H9 (cell line): ENCODE results near the gene STX16. TPM values are rescaled to one million over a fixed set of nuclear protein-coding genes. Genes with fewer than 3 reads are reported as not detected.

ENCODE experiments used
- DNase-seq: peaks from one replicate; pipeline ENCODE4 v3.0.0-alpha.2; 2017
- H2AFZ ChIP-seq: one replicate; pipeline ENCODE4 v1.6.1; 2013; ENCODE audit warnings: mild to moderate bottlenecking, low read length, control low read depth, moderate library complexity
- H2AK5ac ChIP-seq: 2 replicates; pipeline ENCODE4 v1.6.1; 2013; ENCODE audit warnings: low read length, control low read depth, mixed read lengths; ENCODE audit not compliant: insufficient read length
- H2BK120ac ChIP-seq: one replicate; pipeline ENCODE4 v1.6.1; 2013; ENCODE audit warnings: low read depth, mild to moderate bottlenecking, low read length, control low read depth, inconsistent platforms; ENCODE audit not compliant: poor library complexity, severe bottlenecking
- H2BK12ac ChIP-seq: 2 replicates; pipeline ENCODE4 v1.6.1; 2013; ENCODE audit warnings: low read length, control low read depth, mixed read lengths, low read depth; ENCODE audit not compliant: insufficient read length
- H2BK15ac ChIP-seq: 2 replicates; pipeline ENCODE4 v1.6.1; 2013; ENCODE audit warnings: low read depth, low read length, control low read depth
- H2BK20ac ChIP-seq: one replicate; pipeline ENCODE4 v1.6.1; 2013; ENCODE audit warnings: low read depth, mild to moderate bottlenecking, low read length, control low read depth, inconsistent platforms; ENCODE audit not compliant: poor library complexity, severe bottlenecking
- H2BK5ac ChIP-seq: 2 replicates; pipeline ENCODE4 v1.6.1; 2013; ENCODE audit warnings: low read length, control low read depth, mixed read lengths; ENCODE audit not compliant: insufficient read length
- H3K14ac ChIP-seq: 2 replicates; pipeline ENCODE4 v1.6.1; 2013; ENCODE audit warnings: low read length, control low read depth; ENCODE audit not compliant: insufficient read depth
- H3K18ac ChIP-seq: 2 replicates; pipeline ENCODE4 v1.6.1; 2013; ENCODE audit warnings: low read depth, mild to moderate bottlenecking, mixed read lengths, low read length, control low read depth; ENCODE audit not compliant: insufficient read length
- H3K23ac ChIP-seq: 2 replicates; pipeline ENCODE4 v1.6.1; 2013; ENCODE audit warnings: low read length, control low read depth, mixed read lengths, low read depth; ENCODE audit not compliant: insufficient read length
- H3K23me2 ChIP-seq: 2 replicates; pipeline ENCODE4 v1.6.1; 2013; ENCODE audit warnings: low read depth, mild to moderate bottlenecking, mixed read lengths, low read length, control low read depth; ENCODE audit not compliant: insufficient read length, poor library complexity, severe bottlenecking
- H3K27ac ChIP-seq: 2 replicates; pipeline ENCODE4 v1.5.1; 2013; ENCODE audit warnings: low read length, control low read depth, mixed read lengths, low read depth; ENCODE audit not compliant: insufficient read length
- H3K27me3 ChIP-seq: 2 replicates; pipeline ENCODE4 v1.6.1; 2013; ENCODE audit warnings: low read length, control low read depth, inconsistent platforms; ENCODE audit not compliant: insufficient read depth
- H3K4ac ChIP-seq: 2 replicates; pipeline ENCODE4 v1.6.1; 2013; ENCODE audit warnings: low read depth, mild to moderate bottlenecking, control low read depth, inconsistent platforms, low read length, moderate library complexity
- H3K4me1 ChIP-seq: 2 replicates; pipeline ENCODE4 v1.6.1; 2013; ENCODE audit warnings: low read length, control low read depth, inconsistent platforms; ENCODE audit not compliant: insufficient read depth
- H3K4me2 ChIP-seq: 2 replicates; pipeline ENCODE4 v1.6.1; 2013; ENCODE audit warnings: low read length, control low read depth, mixed read lengths; ENCODE audit not compliant: insufficient read length, insufficient read depth
- H3K56ac ChIP-seq: 2 replicates; pipeline ENCODE4 v1.6.1; 2013; ENCODE audit warnings: low read depth, mild to moderate bottlenecking, mixed read lengths, low read length, control low read depth; ENCODE audit not compliant: insufficient read length
- H3K79me1 ChIP-seq: 2 replicates; pipeline ENCODE4 v1.6.1; 2013; ENCODE audit warnings: low read depth, mild to moderate bottlenecking, moderate library complexity, low read length, control low read depth, inconsistent platforms; ENCODE audit not compliant: insufficient read depth, poor library complexity, severe bottlenecking
- H3K79me2 ChIP-seq: 2 replicates; pipeline ENCODE4 v1.6.1; 2013; ENCODE audit warnings: low read length, control low read depth, inconsistent platforms; ENCODE audit not compliant: insufficient read depth
- H3K9ac ChIP-seq: 2 replicates; pipeline ENCODE4 v1.6.1; 2013; ENCODE audit warnings: low read length, control low read depth, mixed read lengths; ENCODE audit not compliant: insufficient read length; ENCODE audit errors: extremely low read depth
- H3K9me3 ChIP-seq: one replicate; pipeline ENCODE4 v1.6.1; 2013; ENCODE audit warnings: low read depth, low read length, inconsistent platforms; ENCODE audit not compliant: control insufficient read depth
- H3T11ph ChIP-seq: one replicate; pipeline ENCODE4 v1.6.1; 2013; ENCODE audit warnings: mild to moderate bottlenecking, low read length, control low read depth, inconsistent platforms
- H4K20me1 ChIP-seq: one replicate; pipeline ENCODE4 v1.6.1; 2013; ENCODE audit not compliant: control insufficient read depth, insufficient read length, insufficient read depth
- H4K5ac ChIP-seq: 2 replicates; pipeline ENCODE4 v1.6.1; 2013; ENCODE audit warnings: low read depth, mild to moderate bottlenecking, mixed read lengths, low read length, control low read depth; ENCODE audit not compliant: insufficient read length
- H4K8ac ChIP-seq: replicated peaks from 2 replicates; pipeline ENCODE4 v1.6.1; 2013; ENCODE audit warnings: low read length, control low read depth, mixed read lengths, low read depth; ENCODE audit not compliant: insufficient read length
- H4K91ac ChIP-seq: 2 replicates; pipeline ENCODE4 v1.6.1; 2013; ENCODE audit warnings: low read depth, mild to moderate bottlenecking, moderate library complexity, mixed read lengths, low read length, control low read depth; ENCODE audit not compliant: insufficient read length
- H3K27ac Mint-ChIP-seq, 3 experiments: 2 replicates in 2 of 3; 3 replicates in 1 of 3; pipeline ENCODE4 v1.8.0; 2020 to 2021; ENCODE audit warnings: mixed read lengths in 3 of 3, mild to moderate bottlenecking in 1 of 3, moderate library complexity in 1 of 3
- H3K27me3 Mint-ChIP-seq: 2 replicates; pipeline ENCODE4 v1.8.0; 2021; ENCODE audit warnings: low read depth, mild to moderate bottlenecking, moderate library complexity, mixed read lengths
- H3K36me3 Mint-ChIP-seq, 3 experiments: 2 replicates in 2 of 3; 3 replicates in 1 of 3; pipeline ENCODE4 v1.8.0; 2020 to 2021; ENCODE audit warnings: low read depth in 3 of 3, mixed read lengths in 3 of 3; ENCODE audit not compliant: insufficient read depth in 1 of 3
- H3K4me1 Mint-ChIP-seq, 2 experiments: 2 replicates each; pipeline ENCODE4 v1.8.0; 2020; ENCODE audit warnings: mixed read lengths in 2 of 2
- H3K4me3 Mint-ChIP-seq, 2 experiments: 2 replicates in 1 of 2; 3 replicates in 1 of 2; pipeline ENCODE4 v1.8.0; 2020 to 2021; ENCODE audit warnings: mild to moderate bottlenecking in 2 of 2, mixed read lengths in 2 of 2, moderate library complexity in 1 of 2
- H3K9me3 Mint-ChIP-seq, 2 experiments: 2 replicates in 1 of 2; 3 replicates in 1 of 2; pipeline ENCODE4 v1.8.0; 2020; ENCODE audit warnings: mild to moderate bottlenecking in 2 of 2, mixed read lengths in 2 of 2, moderate library complexity in 1 of 2
- CTCF ChIP-seq: fragments of 200-600 bp; sonication (generic); conservative IDR thresholded peaks from 3 replicates; pipeline ENCODE4 v1.8.0; 2021; ENCODE audit warnings: antibody characterized with exemption, mild to moderate bottlenecking
- WGBS: extraction: QIAGEN DNeasy Blood & Tissue Kit; methylation state at CpG from one replicate; pipeline ENCODE4 v1.1.7; 2013; ENCODE audit warnings: missing lambda C conversion rate, low lambda C conversion rate, mixed read lengths; ENCODE audit not compliant: insufficient read length; ENCODE audit errors: extremely low coverage; 5-methylcytosine and 5-hydroxymethylcytosine counted together
- total RNA-seq: library from RNA; stranded (reverse); gene quantifications from 2 replicates; pipeline ENCODE4 v1.2.1, GENCODE V29; 2021

The STX16 gene
- total RNA-seq, 1 experiment from 2014 or later: 87.8 TPM

- Histone ChIP-seq H3T11ph (no peak overlapping the region), H3K14ac (no peak overlapping the region), H3K79me1 (no peaks in the 10 kb centered on the region), H2AK5ac (no peak overlapping the region), H2BK120ac (no peak overlapping the region), H4K5ac (no peak overlapping the region), H2BK12ac (no peak overlapping the region), H3K23ac (no peak overlapping the region), H3K4me2 (no peak overlapping the region), H3K9me3 (no peaks in the 10 kb centered on the region), H3K23me2 (no peaks in the 10 kb centered on the region), H3K4me1 (peaks cover 3% of the 10 kb centered on the region), H4K8ac (no peak overlapping the region), H2BK20ac (no peak overlapping the region), H2BK15ac (no peak overlapping the region), H3K18ac (no peak overlapping the region), H4K20me1 (no peaks in the 10 kb centered on the region), H3K9ac (no peak overlapping the region), H3K27me3 (no peaks in the 10 kb centered on the region), H4K91ac (no peak overlapping the region), H3K56ac (no peak overlapping the region), H3K79me2 (no peaks in the 10 kb centered on the region), H3K4ac (no peak overlapping the region), H2BK5ac (no peak overlapping the region), H3K27ac (no peak overlapping the region), H2AFZ (no peak overlapping the region)
- WGBS: no CpG with 5 or more reads among the region's 17 CpGs
- H3K9me3 Mint-ChIP-seq: no peaks in the 10 kb centered on the region
- no peak for TF ChIP-seq CTCF
- H3K4me1 Mint-ChIP-seq: peaks cover 36 to 37% of the 10 kb centered on the region in 2 experiments
- no peak for DNase-seq
- peak overlapping the region; percentile 66 to 94 (median 92); a peak in 6 of 7 replicates for H3K27ac Mint-ChIP-seq
- H3K4me3 Mint-ChIP-seq: no peak overlapping the region; a peak in 1 of 5 replicates
- no peaks in the 10 kb centered on the region for H3K27me3 Mint-ChIP-seq
- peaks cover 36 to 81% (median 69%) of the 10 kb centered on the region in 3 experiments for H3K36me3 Mint-ChIP-seq
Observed at GRCh38 chr20:58675641-58676040, 24.6 kb downstream of the STX16 start.
